ENCODE measurements around the gene TMEM86B.

GRCh38 chr19:55230780-55231179 lies 2.2 kb upstream of the TMEM86B start:
- TF ChIP-seq CTCF (optimal IDR thresholded peaks at IDR 0.05 in 1 of 3, IDR thresholded peaks at IDR 0.05 in 1 of 3, conservative IDR thresholded peaks at IDR 0.05 in 1 of 3; ENCODE audit: extremely low read depth in 1 of 3, insufficient read depth in 2 of 3, low read length in 3 of 3): no peak
- no peak for TF ChIP-seq EZH2 (IDR thresholded peaks at IDR 0.05; ENCODE audit: low read length)
